Measurements from ENCODE around the gene MRGPRX1. TPM values are rescaled to one million over a fixed set of nuclear protein-coding genes. Genes with fewer than 3 reads are reported as not detected.

Gene MRGPRX1
- total RNA-seq, 1 donor from 2014 or later, result not detected

DNA sequence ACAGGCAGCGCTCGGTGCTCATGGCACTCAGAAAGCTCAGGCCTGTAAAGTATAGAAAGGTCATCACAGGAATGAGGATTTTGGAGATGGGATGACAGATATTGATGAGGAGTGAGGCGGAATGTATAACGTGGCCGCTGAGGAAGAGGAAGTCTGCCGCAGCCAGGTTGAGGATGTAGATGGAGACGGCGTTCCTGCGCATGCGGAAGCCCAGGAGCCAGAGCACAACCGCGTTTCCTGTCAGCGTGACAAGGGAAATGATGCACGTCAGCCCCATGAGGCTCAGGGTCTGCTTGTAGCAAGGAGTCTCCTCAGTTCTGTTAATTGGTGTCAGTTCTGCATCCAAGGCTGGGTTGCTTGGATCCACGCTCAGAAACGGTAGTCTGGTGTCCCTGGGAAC is 33.1 kb upstream of the MRGPRX1 start:
- Mint-ChIP-seq H3K4me3 (no peak overlapping the region), H3K9me3 (no peaks in the 10 kb centered on the region), H3K36me3 (no peaks in the 10 kb centered on the region), H3K4me1 (ENCODE audit: unreplicated experiment) (no peaks in the 10 kb centered on the region), H3K27ac (no peak overlapping the region), H3K27me3 (peaks cover 5% of the 10 kb centered on the region)
- TF ChIP-seq, protein P1, sequence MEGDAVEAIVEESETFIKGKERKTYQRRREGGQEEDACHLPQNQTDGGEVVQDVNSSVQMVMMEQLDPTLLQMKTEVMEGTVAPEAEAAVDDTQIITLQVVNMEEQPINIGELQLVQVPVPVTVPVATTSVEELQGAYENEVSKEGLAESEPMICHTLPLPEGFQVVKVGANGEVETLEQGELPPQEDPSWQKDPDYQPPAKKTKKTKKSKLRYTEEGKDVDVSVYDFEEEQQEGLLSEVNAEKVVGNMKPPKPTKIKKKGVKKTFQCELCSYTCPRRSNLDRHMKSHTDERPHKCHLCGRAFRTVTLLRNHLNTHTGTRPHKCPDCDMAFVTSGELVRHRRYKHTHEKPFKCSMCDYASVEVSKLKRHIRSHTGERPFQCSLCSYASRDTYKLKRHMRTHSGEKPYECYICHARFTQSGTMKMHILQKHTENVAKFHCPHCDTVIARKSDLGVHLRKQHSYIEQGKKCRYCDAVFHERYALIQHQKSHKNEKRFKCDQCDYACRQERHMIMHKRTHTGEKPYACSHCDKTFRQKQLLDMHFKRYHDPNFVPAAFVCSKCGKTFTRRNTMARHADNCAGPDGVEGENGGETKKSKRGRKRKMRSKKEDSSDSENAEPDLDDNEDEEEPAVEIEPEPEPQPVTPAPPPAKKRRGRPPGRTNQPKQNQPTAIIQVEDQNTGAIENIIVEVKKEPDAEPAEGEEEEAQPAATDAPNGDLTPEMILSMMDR (conservative IDR thresholded peaks at IDR 0.05), result no peak
- DNase-seq (ENCODE audit: extremely low spot score, unreplicated experiment), result no peak

DNA sequence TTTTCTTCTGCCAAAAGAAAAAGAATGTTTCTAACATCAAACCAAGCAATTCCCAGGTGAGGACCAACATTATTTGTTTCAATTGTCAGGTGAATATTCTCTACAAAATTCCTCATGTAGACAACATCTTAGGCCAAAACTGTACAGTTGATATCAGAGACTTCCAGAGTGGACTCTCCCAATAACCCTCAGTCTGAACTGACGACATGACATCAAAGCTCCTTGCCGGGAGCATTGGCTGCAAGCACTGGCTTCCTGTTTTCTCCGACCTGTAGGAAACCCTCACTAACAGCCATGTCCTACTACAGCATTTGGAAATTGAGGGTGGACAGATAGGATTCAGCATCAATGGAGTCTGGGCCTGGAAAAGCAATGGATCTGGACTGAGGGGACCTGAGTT is 30.5 kb upstream of the MRGPRX1 start:
- Mint-ChIP-seq H3K27ac (no peak overlapping the region), H3K36me3 (no peaks in the 10 kb centered on the region), H3K4me1 (ENCODE audit: unreplicated experiment) (no peaks in the 10 kb centered on the region), H3K27me3 (peaks cover 10% of the 10 kb centered on the region), H3K9me3 (no peaks in the 10 kb centered on the region), H3K4me3 (no peak overlapping the region)
- DNase-seq (ENCODE audit: extremely low spot score, unreplicated experiment), result no peak
- TF ChIP-seq, protein P1 (conservative IDR thresholded peaks at IDR 0.05), result no peak

DNA sequence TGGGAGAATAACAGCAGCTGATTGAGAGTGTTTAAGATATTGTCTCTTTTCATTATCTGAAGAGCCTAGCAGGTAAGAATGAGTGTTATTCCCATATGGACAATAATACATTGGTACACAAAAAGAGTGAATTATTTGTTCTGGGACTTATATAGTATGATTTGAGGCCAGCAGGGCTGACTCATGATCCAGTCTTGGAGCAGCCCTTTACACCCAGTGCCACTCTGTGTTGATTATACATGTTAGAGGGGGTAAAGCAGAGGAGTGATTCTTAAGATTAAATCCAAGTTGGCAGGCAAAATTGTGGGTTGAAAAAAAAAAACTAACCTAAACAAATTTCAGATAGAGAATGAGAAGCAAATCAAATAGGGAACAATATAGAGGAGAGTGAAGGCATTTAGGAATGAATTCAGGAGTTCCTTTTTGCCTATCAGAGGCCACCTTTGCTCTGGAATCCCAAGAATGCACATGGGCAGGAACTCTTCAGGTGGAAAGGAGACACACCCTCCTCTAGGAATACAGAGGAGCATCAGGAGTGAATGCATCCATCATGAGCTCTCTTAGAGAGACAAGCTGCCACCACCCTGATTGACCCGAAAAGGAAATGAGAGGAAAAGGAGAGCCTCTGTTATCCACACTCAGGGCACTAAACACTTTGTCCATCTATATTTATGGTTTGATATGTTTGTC is 19.2 kb upstream of the MRGPRX1 start:
- TF ChIP-seq, protein P1 (conservative IDR thresholded peaks at IDR 0.05), result no peak
- no peaks in the 10 kb centered on the region for H3K4me1 Mint-ChIP-seq (ENCODE audit: unreplicated experiment)
- H3K4me3 Mint-ChIP-seq, result no peak overlapping the region
- no peak for DNase-seq (ENCODE audit: extremely low spot score, unreplicated experiment)
- H3K27ac Mint-ChIP-seq, result peak overlapping the region; percentile 77
- peaks cover 3% of the 10 kb centered on the region for H3K27me3 Mint-ChIP-seq
- H3K9me3 Mint-ChIP-seq, result no peaks in the 10 kb centered on the region
- no peaks in the 10 kb centered on the region for H3K36me3 Mint-ChIP-seq

DNA sequence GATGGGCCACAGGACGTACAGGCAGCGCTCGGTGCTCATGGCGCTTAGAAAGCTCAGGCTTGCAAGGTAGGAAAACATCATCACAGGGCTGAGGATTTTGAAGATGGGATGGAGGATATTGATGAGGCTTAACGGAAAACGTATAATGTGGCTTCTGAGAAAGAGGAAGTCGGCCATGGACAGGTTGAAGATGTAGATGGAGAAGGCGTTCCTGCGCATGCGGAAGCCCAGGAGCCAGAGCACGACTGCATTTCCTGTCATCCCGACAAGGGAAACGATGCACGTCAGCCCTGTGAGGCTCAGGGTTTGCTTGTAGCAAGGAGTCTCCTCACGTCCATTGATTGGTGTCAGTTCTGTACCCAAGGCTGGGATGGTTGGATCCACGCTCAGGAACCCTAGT is 17.4 kb upstream of the MRGPRX1 start:
- DNase-seq (ENCODE audit: extremely low spot score, unreplicated experiment), result no peak
- TF ChIP-seq, protein P1 (conservative IDR thresholded peaks at IDR 0.05), result no peak
- no peaks in the 10 kb centered on the region for H3K4me1 Mint-ChIP-seq (ENCODE audit: unreplicated experiment)
- no peak overlapping the region for H3K4me3 Mint-ChIP-seq
- no peak overlapping the region for H3K27ac Mint-ChIP-seq
- no peaks in the 10 kb centered on the region for H3K9me3 Mint-ChIP-seq
- no peaks in the 10 kb centered on the region for H3K36me3 Mint-ChIP-seq
- H3K27me3 Mint-ChIP-seq, result peaks cover 3% of the 10 kb centered on the region

DNA sequence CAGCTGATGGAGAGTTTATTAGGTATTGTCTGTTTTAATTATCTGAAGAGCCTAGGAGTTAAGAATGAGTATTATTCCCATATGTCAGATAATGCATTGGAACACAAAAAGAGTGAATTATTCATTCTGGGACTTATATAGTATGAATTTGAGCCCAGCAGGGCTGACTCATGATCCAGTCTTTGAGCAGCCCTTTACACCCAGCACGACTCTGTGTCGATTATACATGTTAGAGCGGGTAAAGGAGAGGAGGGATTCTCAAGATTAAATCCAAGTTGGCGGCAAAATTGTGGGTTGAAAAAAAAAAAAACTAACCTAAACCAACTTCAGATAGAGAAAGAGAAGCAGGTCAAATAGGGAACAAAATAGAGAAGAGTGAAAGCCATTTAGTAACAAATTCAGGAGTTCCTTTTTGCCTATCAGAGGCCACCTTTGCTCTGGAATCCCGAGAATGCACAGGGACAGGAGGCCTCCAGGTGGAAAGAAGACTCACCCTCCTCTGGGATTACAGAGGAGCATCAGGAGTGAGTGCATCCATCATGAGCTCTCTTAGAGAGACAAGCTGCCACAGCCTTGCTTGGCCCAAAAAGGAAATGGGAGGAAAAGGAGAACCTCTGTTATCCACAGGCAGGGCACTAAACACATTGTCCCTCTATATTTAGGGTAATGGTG is 3.1 kb downstream of the MRGPRX1 start:
- TF ChIP-seq, protein P1 (conservative IDR thresholded peaks at IDR 0.05), result no peak
- no peak for DNase-seq (ENCODE audit: extremely low spot score, unreplicated experiment)
- no peaks in the 10 kb centered on the region for H3K9me3 Mint-ChIP-seq
- no peak overlapping the region for H3K4me3 Mint-ChIP-seq
- H3K27ac Mint-ChIP-seq, result no peak overlapping the region
- no peaks in the 10 kb centered on the region for H3K4me1 Mint-ChIP-seq (ENCODE audit: unreplicated experiment)
- H3K36me3 Mint-ChIP-seq, result no peaks in the 10 kb centered on the region
- no peaks in the 10 kb centered on the region for H3K27me3 Mint-ChIP-seq

Measured in type B pancreatic cell (in vitro differentiated cells).